Thoracic aorta (tissue), 2 donors: ENCODE data around the gene GALNT16. TPM values are rescaled to one million over a fixed set of nuclear protein-coding genes. Genes with fewer than 3 reads are reported as not detected.
"Not testable (repeated sequence)": the region's sequence is repeated elsewhere in the genome, so short reads cannot be mapped to it uniquely, and the experiment has no call there.

Experiments
- ATAC-seq: fragments of 150-250 bp; one replicate; pipeline ENCODE4 v1.8.0; 2017; ENCODE audit warnings: low read depth; ENCODE audit not compliant: insufficient number of reproducible peaks, low FRiP score
- DNase-seq: peaks from one replicate; pipeline ENCODE4 v3.0.0-alpha.2; 2020; ENCODE audit warnings: low spot score
- H3K27ac ChIP-seq, 2 donors: fragments of 200-600 bp; sonication (generic); 1 replicate in 1 of 2; 2 replicates in 1 of 2; pipeline ENCODE4 v1.5.1; 2016; ENCODE audit warnings: mild to moderate bottlenecking in 2 of 2, moderate library complexity in 2 of 2
- H3K27me3 ChIP-seq: fragments of 200-600 bp; sonication (generic); replicated peaks from 2 replicates; pipeline ENCODE4 v1.6.0; 2016; ENCODE audit warnings: mild to moderate bottlenecking; ENCODE audit not compliant: insufficient read depth
- H3K36me3 ChIP-seq: fragments of 200-600 bp; sonication (generic); one replicate; pipeline ENCODE4 v1.5.1; 2016
- H3K4me1 ChIP-seq, 2 donors: fragments of 200-600 bp; sonication (generic); 1 replicate in 1 of 2; 2 replicates in 1 of 2; pipeline versions ENCODE4 v1.5.1 to v1.6.0; 2016; ENCODE audit warnings: low read depth in 2 of 2, mild to moderate bottlenecking in 1 of 2; ENCODE audit not compliant: control insufficient read depth in 1 of 2
- H3K4me3 ChIP-seq: fragments of 200-600 bp; sonication (generic); 2 replicates; pipeline ENCODE4 v1.5.1; 2016; ENCODE audit warnings: mild to moderate bottlenecking
- H3K9me3 ChIP-seq: fragments of 200-600 bp; sonication (generic); 2 replicates; pipeline ENCODE4 v1.5.1; 2016
- total RNA-seq, 2 donors: library from RNA; depleted of rRNA; stranded (reverse); fragments of >200 nt; gene quantifications; one replicate each; pipeline versions ENCODE4 v1.1.0 to v1.2.3, GENCODE V29; 2016
- TF ChIP-seq, protein P1 (sequence below): fragments of 200-600 bp; sonication (generic); IDR thresholded peaks from one replicate; pipeline ENCODE4 v1.5.1; 2019; ENCODE audit warnings: antibody characterized with exemption

Gene GALNT16
- total RNA-seq, 2 donors from 2014 or later: 12.1 to 15.8 TPM

DNA sequence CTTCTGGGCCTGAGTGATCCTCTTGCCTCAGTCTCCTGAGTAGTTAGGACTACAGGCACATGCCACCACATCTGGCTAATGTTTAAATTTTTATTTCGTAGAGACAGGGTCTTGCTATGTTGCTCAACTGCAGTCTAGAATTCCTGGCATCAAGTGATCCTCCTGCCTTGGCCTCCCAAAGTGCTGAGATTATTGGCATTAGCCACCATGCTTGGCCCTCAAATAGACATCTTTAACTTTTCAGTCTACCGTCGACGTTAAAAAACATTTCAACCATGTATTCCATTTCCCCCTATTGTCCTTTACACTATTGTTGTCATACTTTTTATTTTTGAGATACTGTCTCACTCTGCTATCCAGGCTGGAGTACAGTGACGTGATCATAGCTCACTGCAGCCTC lies 115.8 kb downstream of the GALNT16 start:
- DNase-seq (no peak), ATAC-seq (no peak)
- no peaks in the 10 kb centered on the region for H3K9me3 ChIP-seq
- TF ChIP-seq, protein P1, sequence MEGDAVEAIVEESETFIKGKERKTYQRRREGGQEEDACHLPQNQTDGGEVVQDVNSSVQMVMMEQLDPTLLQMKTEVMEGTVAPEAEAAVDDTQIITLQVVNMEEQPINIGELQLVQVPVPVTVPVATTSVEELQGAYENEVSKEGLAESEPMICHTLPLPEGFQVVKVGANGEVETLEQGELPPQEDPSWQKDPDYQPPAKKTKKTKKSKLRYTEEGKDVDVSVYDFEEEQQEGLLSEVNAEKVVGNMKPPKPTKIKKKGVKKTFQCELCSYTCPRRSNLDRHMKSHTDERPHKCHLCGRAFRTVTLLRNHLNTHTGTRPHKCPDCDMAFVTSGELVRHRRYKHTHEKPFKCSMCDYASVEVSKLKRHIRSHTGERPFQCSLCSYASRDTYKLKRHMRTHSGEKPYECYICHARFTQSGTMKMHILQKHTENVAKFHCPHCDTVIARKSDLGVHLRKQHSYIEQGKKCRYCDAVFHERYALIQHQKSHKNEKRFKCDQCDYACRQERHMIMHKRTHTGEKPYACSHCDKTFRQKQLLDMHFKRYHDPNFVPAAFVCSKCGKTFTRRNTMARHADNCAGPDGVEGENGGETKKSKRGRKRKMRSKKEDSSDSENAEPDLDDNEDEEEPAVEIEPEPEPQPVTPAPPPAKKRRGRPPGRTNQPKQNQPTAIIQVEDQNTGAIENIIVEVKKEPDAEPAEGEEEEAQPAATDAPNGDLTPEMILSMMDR: no peak
- H3K27ac ChIP-seq: no peak overlapping the region
- no peaks in the 10 kb centered on the region for H3K4me1 ChIP-seq
- no peaks in the 10 kb centered on the region for H3K27me3 ChIP-seq
- H3K4me3 ChIP-seq: no peak overlapping the region
- peaks cover 10% of the 10 kb centered on the region for H3K36me3 ChIP-seq

DNA sequence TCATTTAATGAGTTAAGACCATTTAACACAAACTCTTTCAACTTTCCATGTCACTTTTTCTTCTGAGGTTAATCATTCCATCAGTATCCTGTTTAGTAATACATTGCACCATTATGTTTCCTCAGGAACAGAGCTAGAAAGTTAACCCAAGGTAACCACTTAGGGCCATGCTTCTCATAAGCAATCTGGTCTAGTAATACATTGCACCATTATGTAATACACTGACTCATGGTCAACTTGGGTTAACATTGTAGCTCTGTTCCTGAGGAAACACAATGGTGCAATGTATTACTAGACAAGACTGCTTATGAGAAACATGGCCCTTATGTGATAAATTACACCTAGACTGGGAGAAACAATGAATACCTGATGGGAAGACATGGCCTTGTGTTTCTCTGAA lies 116.5 kb downstream of the GALNT16 start:
- Histone ChIP-seq H3K36me3 (peaks cover 10% of the 10 kb centered on the region), H3K4me3 (no peak overlapping the region), H3K27me3 (no peaks in the 10 kb centered on the region), H3K27ac (no peak overlapping the region), H3K9me3 (no peaks in the 10 kb centered on the region), H3K4me1 (no peaks in the 10 kb centered on the region)
- TF ChIP-seq, protein P1: no peak
- ATAC-seq: no peak
- DNase-seq: no peak

DNA sequence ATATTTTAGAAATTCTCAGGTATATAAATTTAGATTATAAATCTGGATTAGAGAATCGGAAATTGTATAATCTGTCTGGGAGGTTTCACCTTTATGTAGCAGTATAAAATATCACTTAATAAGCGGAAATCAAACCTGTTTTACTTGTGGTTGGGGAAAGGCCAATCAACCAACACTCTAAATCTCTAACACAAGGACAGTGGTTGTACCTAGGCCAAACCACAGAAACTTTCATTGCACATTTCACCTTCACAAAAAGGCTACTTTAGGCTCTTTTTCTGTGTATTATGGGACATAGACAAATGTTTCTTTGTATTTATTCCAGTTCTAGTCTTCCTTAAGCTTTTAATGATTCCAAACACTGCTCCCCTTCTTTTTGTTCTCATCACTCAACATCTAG lies 118.3 kb downstream of the GALNT16 start:
- TF ChIP-seq, protein P1: no peak
- ATAC-seq: no peak
- H3K4me1 ChIP-seq: no peaks in the 10 kb centered on the region
- no peak overlapping the region for H3K27ac ChIP-seq
- no peaks in the 10 kb centered on the region for H3K27me3 ChIP-seq
- peaks cover 10% of the 10 kb centered on the region for H3K36me3 ChIP-seq
- no peaks in the 10 kb centered on the region for H3K9me3 ChIP-seq
- H3K4me3 ChIP-seq: no peak overlapping the region
- no peak for DNase-seq

DNA sequence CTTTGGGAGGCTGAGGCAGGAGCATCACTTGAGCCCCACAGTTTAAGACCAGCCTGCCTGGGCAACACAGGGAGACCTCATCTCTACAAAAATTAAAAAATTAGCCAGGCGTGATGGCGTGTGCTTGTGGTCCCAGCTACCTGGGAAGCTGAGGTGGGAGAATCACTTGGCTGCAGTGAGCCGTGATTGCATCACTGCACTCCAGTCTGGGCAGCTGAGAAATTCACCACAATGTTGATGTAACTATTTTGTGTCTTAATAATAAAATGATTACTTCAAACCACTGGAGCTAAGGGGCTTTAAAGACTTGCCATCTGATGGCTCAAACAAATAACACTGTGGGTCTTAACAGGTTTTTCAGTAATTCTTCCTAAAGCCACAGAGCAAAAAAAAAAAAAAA lies 127.4 kb downstream of the GALNT16 start:
- no peaks in the 10 kb centered on the region for H3K27me3 ChIP-seq
- peaks cover 4 to 12% of the 10 kb centered on the region in 2 donors for H3K4me1 ChIP-seq
- TF ChIP-seq, protein P1: no peak
- no peak overlapping the region for H3K27ac ChIP-seq
- H3K4me3 ChIP-seq: no peak overlapping the region
- no peak for DNase-seq
- H3K36me3 ChIP-seq: peaks cover 17% of the 10 kb centered on the region
- no peak for ATAC-seq
- no peaks in the 10 kb centered on the region for H3K9me3 ChIP-seq

DNA sequence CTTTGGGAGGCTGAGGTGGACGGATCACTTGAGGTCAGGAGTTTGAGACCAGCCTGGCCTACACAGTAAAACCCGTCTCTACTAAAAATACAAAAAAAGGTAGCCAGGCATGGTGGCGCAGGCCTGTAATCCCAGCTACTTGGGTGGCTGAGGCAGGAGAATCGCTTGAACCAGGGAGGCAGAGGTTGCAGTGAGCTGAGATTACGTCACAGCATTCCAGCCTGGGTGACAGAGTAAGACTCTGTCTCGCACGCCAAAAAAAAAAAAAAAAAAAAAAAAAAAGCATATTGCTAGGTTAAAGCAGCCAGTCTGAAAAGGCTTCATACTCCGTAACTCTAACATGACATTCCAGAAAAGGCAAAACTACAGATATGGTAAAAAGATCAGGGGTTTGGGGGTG lies 131.4 kb downstream of the GALNT16 start:
- Histone ChIP-seq H3K4me1 (peaks cover 4 to 18% of the 10 kb centered on the region in 2 donors), H3K36me3 (peaks cover 31% of the 10 kb centered on the region)
- H3K9me3 ChIP-seq, H3K4me3 ChIP-seq, H3K27me3 ChIP-seq, H3K27ac ChIP-seq, ATAC-seq, DNase-seq: not testable (repeated sequence)

DNA sequence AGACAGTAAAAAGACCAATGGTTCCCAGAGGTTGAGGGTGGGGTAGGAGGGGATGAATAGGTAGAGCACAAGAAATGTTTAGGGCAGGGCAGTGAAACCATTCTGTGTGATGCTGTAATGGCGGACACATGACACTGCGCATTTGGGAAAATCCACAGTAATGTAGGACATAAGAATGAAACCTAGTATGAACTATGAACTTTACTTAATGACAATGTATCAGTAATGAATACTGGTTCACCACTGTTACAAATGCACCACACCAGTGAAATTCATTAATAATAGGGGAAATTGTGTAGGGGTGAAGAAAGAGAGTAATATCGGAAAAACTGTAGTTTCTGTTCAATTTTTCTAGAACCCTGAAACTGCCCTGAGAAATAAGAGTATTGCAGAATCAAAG lies 132.5 kb downstream of the GALNT16 start:
- H3K27me3 ChIP-seq: no peaks in the 10 kb centered on the region
- H3K4me1 ChIP-seq: peaks cover 13 to 29% of the 10 kb centered on the region in 2 donors
- H3K36me3 ChIP-seq: peaks cover 31% of the 10 kb centered on the region

More for the DNA sequence above, 132.5 kb downstream of the GALNT16 start:
- no peak for ATAC-seq
- H3K9me3 ChIP-seq: no peaks in the 10 kb centered on the region
- TF ChIP-seq, protein P1: no peak
- DNase-seq: no peak
- no peak overlapping the region for H3K4me3 ChIP-seq
- no peak overlapping the region for H3K27ac ChIP-seq
